HG02798 (cell line): ENCODE measurements around the gene C4B.
"Not testable (repeated sequence)": the region's sequence is repeated elsewhere in the genome, so short reads cannot be mapped to it uniquely, and the experiment has no call there.

Experiments used
- ATAC-seq: cut with Tn5 transposase; IDR thresholded peaks from one replicate; pipeline ENCODE4 v1.9.1; 2021; ENCODE audit warnings: mild to moderate bottlenecking; ENCODE audit not compliant: unreplicated experiment, poor library complexity

C4B gene

GRCh38 chr6:32047855-32048766 is 33.5 kb downstream of the C4B start:
- peak; percentile 49 for ATAC-seq

GRCh38 chr6:32049149-32049548 is 34.6 kb downstream of the C4B start:
- not testable (repeated sequence) for ATAC-seq

GRCh38 chr6:32049736-32050135 is 35.1 kb downstream of the C4B start:
- not testable (repeated sequence) for ATAC-seq

GRCh38 chr6:32050562-32050961 is 36.0 kb downstream of the C4B start:
- no peak for ATAC-seq

- ATAC-seq = not testable (repeated sequence)
Observed at GRCh38 chr6:32052626-32053025, 38.0 kb downstream of the C4B start.

- not testable (repeated sequence) for ATAC-seq
Observed at GRCh38 chr6:32053314-32053713, 38.7 kb downstream of the C4B start.

GRCh38 chr6:32055756-32056155 is 41.2 kb downstream of the C4B start:
- ATAC-seq = not testable (repeated sequence)

- no peak for ATAC-seq
Observed at GRCh38 chr6:32056254-32056653, 41.7 kb downstream of the C4B start.

- ATAC-seq = no peak
Observed at GRCh38 chr6:32057966-32058365, 43.4 kb downstream of the C4B start.

GRCh38 chr6:32058511-32058963 is 43.9 kb downstream of the C4B start:
- no peak for ATAC-seq

GRCh38 chr6:32060966-32061655 is 46.5 kb downstream of the C4B start:
- no peak for ATAC-seq

- no peak for ATAC-seq
Observed at GRCh38 chr6:32064706-32065105, 50.1 kb downstream of the C4B start.

GRCh38 chr6:32067521-32067920 is 52.9 kb downstream of the C4B start:
- not testable (repeated sequence) for ATAC-seq

- not testable (repeated sequence) for ATAC-seq
Observed at GRCh38 chr6:32068315-32068714, 53.7 kb downstream of the C4B start.

GRCh38 chr6:32068867-32069266 is 54.3 kb downstream of the C4B start:
- ATAC-seq = no peak

- ATAC-seq = no peak
Observed at GRCh38 chr6:32069460-32069859, 54.9 kb downstream of the C4B start.

GRCh38 chr6:32069878-32070515 is 55.4 kb downstream of the C4B start:
- no peak for ATAC-seq

GRCh38 chr6:32070814-32071543 is 56.4 kb downstream of the C4B start:
- ATAC-seq = no peak

- ATAC-seq = no peak
Observed at GRCh38 chr6:32073101-32073500, 58.5 kb downstream of the C4B start.

- ATAC-seq = no peak
Observed at GRCh38 chr6:32073613-32074012, 59.0 kb downstream of the C4B start.
